Measurements from ENCODE around the gene POLK.

DNA sequence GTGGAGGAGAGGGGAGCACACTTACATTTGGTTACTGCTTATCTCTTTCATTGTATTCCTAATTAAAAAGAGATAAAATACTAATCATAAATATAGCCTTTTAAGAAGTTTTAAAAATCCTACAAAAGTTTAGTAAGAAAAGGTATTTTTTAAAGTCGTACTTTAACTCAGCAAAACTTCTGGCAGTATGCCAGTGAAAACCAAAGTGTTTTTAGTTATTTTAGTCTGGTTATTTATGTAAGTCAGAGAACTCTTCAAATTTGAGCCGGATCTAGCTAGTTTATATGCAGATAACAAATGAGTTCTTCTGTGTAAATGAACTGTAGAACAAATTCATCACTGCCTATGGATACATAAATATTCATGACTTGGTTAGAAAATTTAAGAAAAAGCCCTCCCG lies 63.1 kb downstream of the POLK start:
- TF ChIP-seq MAX (IDR thresholded peaks at IDR 0.05; ENCODE audit: insufficient read depth, insufficient read length) (no peak), POLR2AphosphoS5 (IDR thresholded peaks at IDR 0.05; ENCODE audit: insufficient read depth, low read depth, low read length) (no peak), EZH2 (IDR thresholded peaks at IDR 0.05; ENCODE audit: borderline replicate concordance, low read depth, low read length, severe bottlenecking) (no peak), POLR2A (IDR thresholded peaks at IDR 0.05; ENCODE audit: low read depth, low read length) (no peak)
- TF ChIP-seq, protein P1, sequence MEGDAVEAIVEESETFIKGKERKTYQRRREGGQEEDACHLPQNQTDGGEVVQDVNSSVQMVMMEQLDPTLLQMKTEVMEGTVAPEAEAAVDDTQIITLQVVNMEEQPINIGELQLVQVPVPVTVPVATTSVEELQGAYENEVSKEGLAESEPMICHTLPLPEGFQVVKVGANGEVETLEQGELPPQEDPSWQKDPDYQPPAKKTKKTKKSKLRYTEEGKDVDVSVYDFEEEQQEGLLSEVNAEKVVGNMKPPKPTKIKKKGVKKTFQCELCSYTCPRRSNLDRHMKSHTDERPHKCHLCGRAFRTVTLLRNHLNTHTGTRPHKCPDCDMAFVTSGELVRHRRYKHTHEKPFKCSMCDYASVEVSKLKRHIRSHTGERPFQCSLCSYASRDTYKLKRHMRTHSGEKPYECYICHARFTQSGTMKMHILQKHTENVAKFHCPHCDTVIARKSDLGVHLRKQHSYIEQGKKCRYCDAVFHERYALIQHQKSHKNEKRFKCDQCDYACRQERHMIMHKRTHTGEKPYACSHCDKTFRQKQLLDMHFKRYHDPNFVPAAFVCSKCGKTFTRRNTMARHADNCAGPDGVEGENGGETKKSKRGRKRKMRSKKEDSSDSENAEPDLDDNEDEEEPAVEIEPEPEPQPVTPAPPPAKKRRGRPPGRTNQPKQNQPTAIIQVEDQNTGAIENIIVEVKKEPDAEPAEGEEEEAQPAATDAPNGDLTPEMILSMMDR (IDR thresholded peaks at IDR 0.05; ENCODE audit: extremely low read depth in 1 of 2, insufficient read depth in 1 of 2, low read depth in 1 of 2, low read length in 2 of 2), result no peak

Data from endothelial cell of umbilical vein (primary cell).